Activated naive CD8-positive, alpha-beta T cell treated with anti-CD3 and anti-CD28 coated beads for 36 hours (primary cell): ENCODE measurements around the gene SRMS. TPM values are rescaled to one million over a fixed set of nuclear protein-coding genes. Genes with fewer than 3 reads are reported as not detected.
A peak's percentile ranks its signal among the peaks of the same experiment; 100 is the strongest.

Experiments used
- DNase-seq: peaks from one replicate; pipeline ENCODE4 v3.0.0; 2021
- H3K27ac Mint-ChIP-seq: one replicate; pipeline ENCODE4 v1.8.0; 2022; ENCODE audit warnings: mild to moderate bottlenecking, moderate library complexity, mixed read lengths
- H3K27me3 Mint-ChIP-seq: one replicate; pipeline ENCODE4 v1.8.0; 2022; ENCODE audit warnings: mild to moderate bottlenecking, mixed read lengths
- H3K36me3 Mint-ChIP-seq: one replicate; pipeline ENCODE4 v1.8.0; 2021; ENCODE audit warnings: mild to moderate bottlenecking, mixed read lengths
- H3K4me1 Mint-ChIP-seq: one replicate; pipeline ENCODE4 v1.8.0; 2021; ENCODE audit warnings: mixed read lengths
- H3K4me3 Mint-ChIP-seq: one replicate; pipeline ENCODE4 v1.8.0; 2022; ENCODE audit warnings: mild to moderate bottlenecking, moderate library complexity, mixed read lengths
- H3K9me3 Mint-ChIP-seq: one replicate; pipeline ENCODE4 v1.8.0; 2022; ENCODE audit warnings: mixed read lengths
- total RNA-seq, 2 experiments: library from RNA; stranded (reverse); gene quantifications; one replicate each; pipeline ENCODE4 v1.2.3, GENCODE V29; 2021

The SRMS gene
- total RNA-seq, 2 experiments from 2014 or later = not detected

DNA sequence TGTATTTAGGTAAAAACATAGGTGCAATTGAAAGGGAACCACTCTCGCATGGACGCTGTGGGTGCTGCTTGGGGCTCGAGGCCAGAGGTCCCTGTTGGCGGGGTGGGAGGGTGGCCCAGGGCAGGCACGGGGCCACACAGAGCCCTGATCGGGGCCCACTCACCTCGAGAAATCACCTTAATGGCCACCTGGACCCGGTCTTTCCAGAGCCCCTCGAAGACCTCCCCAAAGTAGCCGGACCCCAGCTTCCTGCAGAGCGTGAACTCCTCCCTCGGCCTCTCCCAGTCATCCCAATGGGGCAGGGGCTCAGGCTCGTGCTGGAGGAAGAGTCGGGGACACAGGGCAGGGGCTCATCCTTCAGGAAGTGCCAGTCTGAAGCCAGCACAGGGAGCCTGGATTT, 14.2 kb downstream of the SRMS start:
- DNase-seq = no peak
- no peaks in the 10 kb centered on the region for H3K27me3 Mint-ChIP-seq
- peaks cover 10% of the 10 kb centered on the region for H3K4me1 Mint-ChIP-seq

DNA sequence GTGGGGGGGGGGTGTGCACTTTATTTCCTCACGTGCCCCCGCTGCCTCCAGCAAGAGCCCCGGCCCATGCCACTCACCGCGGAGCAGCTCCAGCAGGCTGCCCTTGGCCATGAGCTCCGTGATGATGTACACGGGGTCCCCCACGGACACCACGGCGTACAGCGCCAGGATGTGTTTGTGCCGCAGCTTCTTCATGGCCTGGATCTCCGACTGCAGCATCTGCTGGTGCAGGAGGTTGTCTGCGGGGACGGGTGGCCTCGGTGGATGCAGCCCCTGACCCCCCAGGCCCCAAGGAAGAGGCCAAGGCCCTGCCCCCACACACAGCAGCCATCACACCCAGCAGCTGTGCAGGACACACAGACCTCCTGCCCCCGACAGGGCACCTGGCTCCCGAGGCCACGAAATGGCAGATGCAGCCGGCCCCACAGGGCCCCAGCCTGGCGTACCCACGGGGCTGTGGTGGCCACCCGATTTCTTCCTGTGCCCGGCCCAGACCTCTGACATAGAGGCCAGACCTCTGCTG, 15.0 kb downstream of the SRMS start:
- H3K4me3 Mint-ChIP-seq = no peak overlapping the region
- H3K4me1 Mint-ChIP-seq = peaks cover 8% of the 10 kb centered on the region
- no peaks in the 10 kb centered on the region for H3K27me3 Mint-ChIP-seq
- DNase-seq = peak; percentile 0
- no peaks in the 10 kb centered on the region for H3K36me3 Mint-ChIP-seq
- no peak overlapping the region for H3K27ac Mint-ChIP-seq
- no peaks in the 10 kb centered on the region for H3K9me3 Mint-ChIP-seq

More for the DNA sequence above, 14.2 kb downstream of the SRMS start:
- Mint-ChIP-seq H3K27ac (no peak overlapping the region), H3K9me3 (no peaks in the 10 kb centered on the region), H3K36me3 (no peaks in the 10 kb centered on the region), H3K4me3 (no peak overlapping the region)

DNA sequence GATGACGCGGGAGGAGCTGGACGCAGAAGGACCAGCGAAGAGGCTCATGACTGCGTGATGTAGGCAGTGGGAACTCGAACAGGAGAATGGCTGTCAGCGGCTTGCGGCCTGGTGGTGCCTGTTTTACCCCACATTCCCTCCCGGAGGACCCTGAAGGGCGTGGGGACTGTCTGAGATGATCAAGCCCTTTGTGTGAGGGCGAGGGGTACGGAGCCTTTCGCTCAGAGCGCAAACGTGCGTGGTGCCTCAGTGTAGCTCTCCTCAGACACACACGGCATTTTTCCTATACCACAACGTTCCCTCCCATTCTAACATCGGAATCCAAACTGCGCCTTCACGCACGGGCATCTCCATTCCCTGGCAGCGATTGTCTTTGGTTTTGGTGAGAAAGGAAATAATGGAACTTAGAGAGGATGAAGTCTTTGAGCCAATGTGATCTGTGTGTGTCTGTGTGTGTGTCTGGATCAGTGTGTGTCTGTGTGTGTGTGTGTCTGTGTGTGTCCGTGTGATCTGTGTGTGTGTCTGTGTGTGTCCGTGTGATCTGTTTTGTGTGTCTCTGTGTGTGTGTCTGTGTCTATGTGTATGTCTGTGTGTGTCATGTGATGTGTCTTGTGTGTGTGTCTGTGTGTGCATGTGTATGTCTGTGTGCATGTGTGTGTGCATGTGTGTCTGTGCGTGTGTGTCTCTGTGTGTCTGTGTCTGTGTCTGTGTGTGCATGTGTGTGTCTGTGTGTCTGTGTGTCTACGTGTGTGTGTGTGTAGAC, 15.7 kb downstream of the SRMS start:
- H3K9me3 Mint-ChIP-seq = no peaks in the 10 kb centered on the region
- no peaks in the 10 kb centered on the region for H3K27me3 Mint-ChIP-seq
- DNase-seq = no peak
- H3K4me3 Mint-ChIP-seq = no peak overlapping the region
- no peak overlapping the region for H3K27ac Mint-ChIP-seq
- no peaks in the 10 kb centered on the region for H3K36me3 Mint-ChIP-seq
- H3K4me1 Mint-ChIP-seq = peaks cover 8% of the 10 kb centered on the region

DNA sequence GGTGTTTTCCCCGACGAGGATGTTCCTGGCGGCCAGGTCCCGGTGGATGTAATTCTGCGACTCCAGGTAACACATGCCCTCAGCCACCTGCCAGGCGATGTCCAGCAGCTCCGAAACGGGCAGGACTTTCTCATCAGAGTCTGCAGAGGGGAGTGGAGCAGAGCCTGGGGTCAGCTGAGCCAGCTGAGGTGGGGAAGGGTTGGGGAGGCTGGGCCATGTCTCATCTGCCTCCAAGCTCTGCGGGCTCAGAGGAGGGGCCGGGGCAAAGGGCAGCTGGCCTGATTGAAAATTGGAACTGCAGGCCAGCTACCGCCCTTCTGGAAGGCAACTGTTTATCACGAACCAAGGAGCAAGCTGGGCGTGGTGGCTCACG, 16.8 kb downstream of the SRMS start:
- no peaks in the 10 kb centered on the region for H3K36me3 Mint-ChIP-seq
- H3K4me3 Mint-ChIP-seq = no peak overlapping the region
- no peak overlapping the region for H3K27ac Mint-ChIP-seq
- no peaks in the 10 kb centered on the region for H3K27me3 Mint-ChIP-seq
- no peak for DNase-seq
- H3K4me1 Mint-ChIP-seq = peaks cover 6% of the 10 kb centered on the region
- H3K9me3 Mint-ChIP-seq = no peaks in the 10 kb centered on the region

DNA sequence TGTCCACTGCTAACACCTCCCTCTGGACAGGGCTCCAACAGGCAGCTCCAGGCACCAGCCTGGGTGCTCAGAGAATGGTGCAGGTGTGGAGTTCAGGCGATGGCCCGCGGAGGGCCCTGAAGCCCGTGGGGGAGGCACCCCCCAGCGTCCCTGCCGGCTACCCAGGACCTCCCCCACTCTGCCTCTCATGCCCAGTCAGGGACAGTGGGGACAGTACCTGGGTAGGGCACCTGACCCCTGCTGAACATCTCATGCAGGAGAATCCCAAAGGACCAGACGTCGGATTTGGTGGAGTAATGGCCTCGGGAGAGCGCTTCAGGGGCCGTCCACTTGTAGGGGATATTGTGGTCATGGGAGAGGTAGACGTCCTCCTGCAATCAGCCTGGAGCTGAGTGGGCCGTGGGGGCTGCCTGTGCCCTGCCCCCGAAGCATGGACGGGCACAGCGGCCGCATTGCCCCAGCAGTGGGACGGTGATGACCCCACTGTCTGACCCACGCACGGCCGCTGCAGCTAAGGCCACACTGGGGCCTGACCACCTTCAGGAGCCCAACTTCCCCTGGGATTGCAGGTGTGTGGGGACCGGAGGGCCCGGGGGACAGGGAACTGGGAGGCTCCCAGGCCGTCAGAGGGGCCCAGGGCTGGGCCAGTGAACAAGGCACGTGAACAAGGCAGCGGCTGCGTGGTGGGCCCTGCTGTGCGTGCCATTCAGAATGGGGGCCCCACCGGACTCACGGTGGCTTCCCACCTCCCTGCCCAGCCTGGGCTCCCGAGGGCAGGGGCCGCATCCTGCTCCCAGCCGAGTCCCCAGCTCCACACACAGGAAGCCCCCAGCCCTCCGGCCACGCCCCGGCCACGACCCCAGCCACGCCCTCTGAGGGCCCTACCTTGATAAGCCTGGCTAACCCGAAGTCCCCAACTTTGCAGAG, 17.4 kb downstream of the SRMS start:
- Mint-ChIP-seq H3K4me1 (peaks cover 4% of the 10 kb centered on the region), H3K27ac (no peak overlapping the region), H3K36me3 (no peaks in the 10 kb centered on the region), H3K9me3 (no peaks in the 10 kb centered on the region), H3K27me3 (no peaks in the 10 kb centered on the region), H3K4me3 (no peak overlapping the region)
- no peak for DNase-seq

DNA sequence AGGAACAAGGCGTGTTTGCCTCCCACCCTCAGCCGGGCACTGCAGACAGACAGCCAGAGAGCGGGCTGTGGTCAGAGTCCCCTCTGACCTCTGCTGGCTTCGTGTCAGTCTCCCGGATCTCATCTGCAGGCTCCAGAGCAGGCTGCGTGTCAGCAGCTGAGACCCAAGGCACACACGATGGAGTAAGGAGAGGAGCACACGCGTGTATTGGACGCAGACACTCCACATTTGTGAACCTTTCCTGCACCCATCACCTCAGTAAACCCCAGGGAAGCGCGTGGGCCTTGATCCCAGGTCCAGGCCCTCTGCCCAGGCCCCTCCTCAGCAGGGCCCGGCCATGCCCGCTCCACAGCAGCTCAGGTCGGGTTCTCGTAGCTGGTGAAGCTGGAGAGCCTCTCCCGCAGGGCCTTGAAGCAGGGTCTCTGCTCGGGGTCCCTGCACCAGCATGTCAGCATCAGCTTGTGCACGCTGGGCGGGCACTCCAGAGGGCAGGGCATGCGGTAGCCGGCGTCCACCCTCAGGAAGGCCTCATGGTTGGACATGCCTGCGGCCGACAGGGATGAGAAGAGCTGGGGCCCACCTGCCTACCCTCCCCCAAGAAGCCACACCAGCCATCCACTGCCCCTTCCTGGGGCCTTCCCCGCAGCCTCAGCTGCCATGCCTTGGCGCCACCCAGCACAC, 18.2 kb downstream of the SRMS start:
- Mint-ChIP-seq H3K27ac (no peak overlapping the region), H3K9me3 (no peaks in the 10 kb centered on the region), H3K4me1 (peaks cover 4% of the 10 kb centered on the region), H3K4me3 (no peak overlapping the region), H3K27me3 (no peaks in the 10 kb centered on the region), H3K36me3 (peaks cover 2% of the 10 kb centered on the region)
- no peak for DNase-seq

DNA sequence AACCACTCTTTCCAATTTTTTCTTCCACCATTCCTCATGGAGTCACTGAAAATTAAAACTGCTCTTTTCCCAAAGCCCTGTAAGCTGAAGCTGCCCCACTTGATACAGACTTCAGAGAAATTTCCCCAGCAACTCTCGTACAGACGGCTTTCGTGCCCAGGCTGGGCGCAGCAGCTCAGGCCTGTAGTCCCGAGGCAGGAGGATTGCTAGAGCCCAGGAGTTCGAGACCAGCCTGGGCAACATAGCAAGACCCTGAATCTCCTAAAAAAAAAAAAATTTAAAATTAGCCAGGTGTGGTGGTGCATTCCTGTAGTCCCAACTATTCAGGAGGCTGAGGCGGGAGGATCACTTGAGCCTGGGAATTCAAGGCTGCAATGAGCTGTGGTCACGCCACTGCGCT, 20.4 kb downstream of the SRMS start:
- Mint-ChIP-seq H3K27me3 (no peaks in the 10 kb centered on the region), H3K4me1 (peaks cover 7% of the 10 kb centered on the region), H3K4me3 (no peak overlapping the region)

DNA sequence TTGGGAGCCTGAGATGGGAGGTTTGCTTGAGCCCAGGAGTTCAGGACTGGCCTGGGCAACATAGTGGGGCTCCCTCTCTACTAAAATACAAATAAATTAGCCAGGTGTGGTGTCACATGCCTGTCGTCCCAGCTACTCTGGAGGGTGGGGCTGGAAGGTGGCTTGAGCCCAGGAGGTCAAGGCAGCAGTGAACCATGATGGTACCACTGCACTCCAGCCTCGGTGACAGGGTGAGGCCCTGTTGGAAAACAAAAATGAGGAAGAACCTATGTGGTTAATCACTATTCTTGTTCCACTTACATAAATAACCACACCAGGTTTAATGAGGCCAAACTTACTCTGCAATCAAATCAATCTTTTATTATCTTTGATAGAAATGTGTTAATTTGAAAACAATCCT, 21.6 kb downstream of the SRMS start:
- DNase-seq = no peak
- Mint-ChIP-seq H3K36me3 (peaks cover 26% of the 10 kb centered on the region), H3K4me3 (no peak overlapping the region), H3K27ac (no peak overlapping the region), H3K27me3 (no peaks in the 10 kb centered on the region), H3K9me3 (peaks cover 6% of the 10 kb centered on the region), H3K4me1 (peaks cover 8% of the 10 kb centered on the region)

More for the DNA sequence above, 20.4 kb downstream of the SRMS start:
- Mint-ChIP-seq H3K36me3 (peaks cover 24% of the 10 kb centered on the region), H3K27ac (no peak overlapping the region), H3K9me3 (peaks cover 6% of the 10 kb centered on the region)
- DNase-seq = no peak

DNA sequence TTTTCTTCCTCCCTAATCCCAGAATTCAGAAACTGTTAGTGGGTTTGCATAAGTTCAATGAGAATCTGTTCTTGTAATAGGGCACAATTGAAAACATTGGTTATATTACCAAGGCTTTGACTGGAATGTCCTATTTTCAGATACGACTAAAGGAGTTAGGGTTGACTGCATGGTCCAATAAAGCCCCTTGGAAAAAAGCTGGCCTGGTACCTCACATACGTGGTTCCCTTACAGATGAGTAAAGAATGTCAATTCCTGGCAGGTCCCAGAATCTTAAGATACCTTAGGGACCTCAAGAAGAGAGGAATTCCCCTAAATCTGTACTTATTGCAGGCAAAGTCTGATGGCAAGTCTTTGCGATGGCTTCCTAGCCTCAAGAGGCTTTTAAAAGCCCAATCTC, 22.4 kb downstream of the SRMS start:
- H3K4me1 Mint-ChIP-seq = peaks cover 8% of the 10 kb centered on the region
- peaks cover 26% of the 10 kb centered on the region for H3K36me3 Mint-ChIP-seq
- H3K4me3 Mint-ChIP-seq = no peak overlapping the region
- H3K9me3 Mint-ChIP-seq = peaks cover 6% of the 10 kb centered on the region
- H3K27me3 Mint-ChIP-seq = no peaks in the 10 kb centered on the region
- DNase-seq = no peak
- H3K27ac Mint-ChIP-seq = no peak overlapping the region

DNA sequence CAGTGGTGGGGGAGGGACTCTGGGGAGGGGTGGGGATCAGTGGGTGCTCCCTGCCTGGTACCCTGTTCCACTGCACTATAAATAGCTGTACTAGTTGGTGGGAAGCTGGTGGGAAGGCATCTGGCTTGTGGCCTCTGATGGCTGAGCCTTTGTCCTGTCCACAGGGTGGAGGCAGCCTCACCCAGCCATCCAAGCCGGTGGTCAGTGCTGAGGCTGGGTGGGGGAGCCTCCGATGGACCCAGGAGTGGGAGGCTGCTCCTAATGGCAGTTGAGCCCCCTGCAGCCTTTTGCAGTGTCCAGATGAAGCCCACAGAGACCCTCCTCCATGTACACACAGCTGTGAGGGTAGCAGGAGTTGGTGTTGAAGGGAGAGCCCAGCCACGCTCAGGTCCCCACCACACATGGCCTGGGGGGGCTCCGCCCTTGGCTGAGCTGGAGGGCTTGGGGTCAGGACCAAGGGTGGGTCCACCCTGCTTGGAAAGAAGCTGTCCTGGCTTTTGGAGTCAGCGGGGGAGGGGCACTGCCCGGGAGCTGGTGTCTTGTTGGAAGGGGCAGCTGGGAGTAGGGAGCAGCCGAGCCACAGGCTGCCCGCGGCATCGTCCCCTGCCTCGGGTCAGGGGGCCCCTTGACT, 24.5 kb downstream of the SRMS start:
- Mint-ChIP-seq H3K4me1 (peaks cover 6% of the 10 kb centered on the region), H3K27ac (no peak overlapping the region), H3K4me3 (no peak overlapping the region), H3K9me3 (peaks cover 6% of the 10 kb centered on the region), H3K27me3 (no peaks in the 10 kb centered on the region), H3K36me3 (peaks cover 26% of the 10 kb centered on the region)
- DNase-seq = no peak

DNA sequence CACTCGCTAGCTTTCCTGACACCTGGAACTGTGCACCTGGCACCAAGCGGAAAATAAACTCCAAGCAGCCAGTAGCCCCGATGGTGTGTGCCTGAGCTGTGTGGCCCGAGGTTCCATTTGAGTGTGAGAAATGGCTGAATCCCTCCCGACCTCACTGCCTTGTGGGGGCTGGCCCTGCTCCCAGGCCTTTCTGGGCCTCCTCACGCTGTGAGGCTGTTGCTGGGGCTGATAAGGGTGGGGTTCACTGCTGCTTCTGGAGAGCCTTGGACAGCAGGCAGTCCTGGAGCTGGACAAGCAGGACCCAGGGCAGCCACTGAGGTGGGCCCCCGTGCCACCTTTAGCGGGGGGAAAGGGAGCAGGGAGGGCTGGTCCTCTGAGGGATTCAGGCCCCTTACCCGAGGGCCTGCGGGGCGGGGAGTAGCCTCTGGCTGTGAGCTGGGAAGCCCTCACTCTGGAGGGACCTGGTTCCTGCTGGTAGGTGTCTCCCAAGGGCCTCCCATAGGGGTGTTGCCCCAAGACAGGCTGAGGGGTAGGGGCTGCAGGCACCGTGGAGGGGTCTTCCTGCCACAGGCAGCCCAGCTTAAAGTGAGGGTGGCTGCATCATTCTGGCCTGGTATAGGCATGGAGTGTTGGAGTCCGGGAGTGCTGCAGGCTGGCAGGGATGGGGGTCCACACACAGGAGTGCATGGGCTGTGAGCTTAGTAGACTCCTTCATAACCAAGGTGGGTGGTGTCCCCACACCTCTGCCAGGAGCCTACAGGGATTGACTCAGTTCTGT, 25.3 kb downstream of the SRMS start:
- Mint-ChIP-seq H3K4me1 (peaks cover 6% of the 10 kb centered on the region), H3K9me3 (peaks cover 6% of the 10 kb centered on the region), H3K27me3 (no peaks in the 10 kb centered on the region), H3K36me3 (peaks cover 26% of the 10 kb centered on the region), H3K27ac (peak overlapping the region; percentile 25), H3K4me3 (peak overlapping the region; percentile 67)
- DNase-seq = no peak

DNA sequence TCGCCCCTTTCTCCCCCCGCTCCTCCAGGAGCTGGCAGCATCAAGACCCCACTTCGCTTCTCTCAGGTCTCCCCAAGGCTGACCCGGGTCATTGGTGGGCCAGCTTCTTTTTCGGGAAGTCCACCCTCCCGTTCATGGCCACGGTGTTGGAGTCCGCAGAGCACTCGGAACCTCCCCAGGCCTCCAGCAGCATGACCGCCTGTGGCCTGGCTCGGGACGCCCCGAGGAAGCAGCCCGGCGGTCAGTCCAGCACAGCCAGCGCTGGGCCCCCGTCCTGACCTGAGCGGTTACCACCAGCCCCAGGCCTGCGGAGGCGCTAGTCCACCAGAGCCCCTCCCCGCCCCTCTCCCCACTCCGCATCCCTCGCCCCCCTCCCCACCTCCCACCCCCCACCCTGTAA, 25.9 kb downstream of the SRMS start:
- H3K4me3 Mint-ChIP-seq = peak overlapping the region; percentile 83
- peaks cover 26% of the 10 kb centered on the region for H3K36me3 Mint-ChIP-seq
- no peaks in the 10 kb centered on the region for H3K27me3 Mint-ChIP-seq
- H3K27ac Mint-ChIP-seq = peak overlapping the region; percentile 56
- H3K4me1 Mint-ChIP-seq = peaks cover 6% of the 10 kb centered on the region
- H3K9me3 Mint-ChIP-seq = peaks cover 6% of the 10 kb centered on the region
- DNase-seq = no peak

DNA sequence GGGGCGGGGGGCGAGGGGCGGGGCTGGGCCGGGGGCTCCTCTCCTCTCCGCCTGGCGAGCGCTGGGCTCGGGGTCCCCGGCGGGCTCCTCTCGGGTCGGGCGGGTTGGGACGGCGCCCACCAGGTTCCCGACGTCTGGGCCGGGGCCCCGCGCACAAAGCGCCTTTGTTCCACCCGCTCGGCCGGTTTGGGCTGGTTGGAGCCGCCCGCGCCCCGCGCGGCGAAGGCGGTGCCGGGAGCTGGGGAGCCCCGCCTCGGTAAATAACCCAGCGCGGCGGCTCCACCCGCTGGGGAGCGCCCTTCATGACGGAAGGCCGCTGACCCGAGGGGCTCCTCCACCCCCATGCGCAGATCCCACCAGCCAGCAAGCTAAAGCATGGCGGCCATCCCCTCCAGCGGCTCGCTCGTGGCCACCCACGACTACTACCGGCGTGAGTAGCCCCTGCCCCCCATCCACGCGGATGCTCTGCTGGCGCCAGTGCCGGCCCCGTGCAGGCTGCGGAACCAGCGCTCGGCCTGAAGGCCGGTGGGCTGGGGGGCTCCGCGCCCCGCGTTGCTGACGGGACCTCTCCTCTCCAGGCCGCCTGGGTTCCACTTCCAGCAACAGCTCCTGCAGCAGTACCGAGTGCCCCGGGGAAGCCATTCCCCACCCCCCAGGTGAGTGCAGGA, 26.5 kb downstream of the SRMS start:
- H3K36me3 Mint-ChIP-seq = peaks cover 26% of the 10 kb centered on the region
- H3K4me1 Mint-ChIP-seq = peaks cover 6% of the 10 kb centered on the region
- no peaks in the 10 kb centered on the region for H3K27me3 Mint-ChIP-seq
- H3K4me3 Mint-ChIP-seq = peak overlapping the region; percentile 83
- H3K27ac Mint-ChIP-seq = peak overlapping the region; percentile 56
- peak; percentile 82 for DNase-seq
- H3K9me3 Mint-ChIP-seq = peaks cover 6% of the 10 kb centered on the region
